ENCODE data around the gene MADD.

GRCh38 chr11:47282462-47282861 lies 12.5 kb downstream of the MADD start:
- no peak for TF ChIP-seq POLR2A (IDR thresholded peaks at IDR 0.05; ENCODE audit: low read depth, low read length)
- TF ChIP-seq CTCF (IDR thresholded peaks at IDR 0.05; ENCODE audit: extremely low read depth in 1 of 2, insufficient read depth in 1 of 2, low read depth in 1 of 2, low read length in 2 of 2): no peak
- TF ChIP-seq EZH2 (IDR thresholded peaks at IDR 0.05; ENCODE audit: borderline replicate concordance, low read depth, low read length, severe bottlenecking): no peak
- TF ChIP-seq MYC (IDR thresholded peaks at IDR 0.05; ENCODE audit: low read depth, low read length): no peak

Data from endothelial cell of umbilical vein (primary cell).